Measurements from ENCODE around the gene SMG5. TPM values are rescaled to one million over a fixed set of nuclear protein-coding genes. Genes with fewer than 3 reads are reported as not detected.

SMG5 gene
- total RNA-seq, 1 donor from 2014 or later: 91.0 TPM

GRCh38 chr1:156244126-156244525 is 38.5 kb downstream of the SMG5 start:
- Mint-ChIP-seq H3K36me3 (no peaks in the 10 kb centered on the region), H3K27me3 (no peaks in the 10 kb centered on the region), H3K4me3 (no peak overlapping the region), H3K4me1 (ENCODE audit: unreplicated experiment) (peaks cover 4% of the 10 kb centered on the region), H3K9me3 (no peaks in the 10 kb centered on the region), H3K27ac (peak overlapping the region; percentile 17)
- TF ChIP-seq, protein P1, sequence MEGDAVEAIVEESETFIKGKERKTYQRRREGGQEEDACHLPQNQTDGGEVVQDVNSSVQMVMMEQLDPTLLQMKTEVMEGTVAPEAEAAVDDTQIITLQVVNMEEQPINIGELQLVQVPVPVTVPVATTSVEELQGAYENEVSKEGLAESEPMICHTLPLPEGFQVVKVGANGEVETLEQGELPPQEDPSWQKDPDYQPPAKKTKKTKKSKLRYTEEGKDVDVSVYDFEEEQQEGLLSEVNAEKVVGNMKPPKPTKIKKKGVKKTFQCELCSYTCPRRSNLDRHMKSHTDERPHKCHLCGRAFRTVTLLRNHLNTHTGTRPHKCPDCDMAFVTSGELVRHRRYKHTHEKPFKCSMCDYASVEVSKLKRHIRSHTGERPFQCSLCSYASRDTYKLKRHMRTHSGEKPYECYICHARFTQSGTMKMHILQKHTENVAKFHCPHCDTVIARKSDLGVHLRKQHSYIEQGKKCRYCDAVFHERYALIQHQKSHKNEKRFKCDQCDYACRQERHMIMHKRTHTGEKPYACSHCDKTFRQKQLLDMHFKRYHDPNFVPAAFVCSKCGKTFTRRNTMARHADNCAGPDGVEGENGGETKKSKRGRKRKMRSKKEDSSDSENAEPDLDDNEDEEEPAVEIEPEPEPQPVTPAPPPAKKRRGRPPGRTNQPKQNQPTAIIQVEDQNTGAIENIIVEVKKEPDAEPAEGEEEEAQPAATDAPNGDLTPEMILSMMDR (conservative IDR thresholded peaks at IDR 0.05): no peak
- DNase-seq (ENCODE audit: extremely low spot score, unreplicated experiment): no peak

GRCh38 chr1:156242738-156243137 is 39.9 kb downstream of the SMG5 start:
- no peaks in the 10 kb centered on the region for H3K9me3 Mint-ChIP-seq
- DNase-seq (ENCODE audit: extremely low spot score, unreplicated experiment): no peak
- H3K27ac Mint-ChIP-seq: no peak overlapping the region
- H3K36me3 Mint-ChIP-seq: peaks cover 5% of the 10 kb centered on the region
- H3K4me1 Mint-ChIP-seq (ENCODE audit: unreplicated experiment): peaks cover 4% of the 10 kb centered on the region
- TF ChIP-seq, protein P1 (conservative IDR thresholded peaks at IDR 0.05): no peak
- H3K27me3 Mint-ChIP-seq: no peaks in the 10 kb centered on the region
- no peak overlapping the region for H3K4me3 Mint-ChIP-seq

GRCh38 chr1:156241926-156242325 is 40.7 kb downstream of the SMG5 start, which contains the start of gene BGLAP:
TSS of gene BGLAP (plus strand) at chr1:156242184. CDS start at chr1:156242232, 48 bp downstream.
- no peak within 1 kb of the TSS for H3K4me3 Mint-ChIP-seq
- H3K9me3 Mint-ChIP-seq: no peaks in the 10 kb centered on the region
- no peak within 1 kb of the TSS for H3K27ac Mint-ChIP-seq
- TF ChIP-seq, protein P1 (conservative IDR thresholded peaks at IDR 0.05): no peak
- no peaks in the 10 kb centered on the region for H3K4me1 Mint-ChIP-seq (ENCODE audit: unreplicated experiment)
- H3K27me3 Mint-ChIP-seq: no peaks in the 10 kb centered on the region
- H3K36me3 Mint-ChIP-seq: peaks cover 9% of the 10 kb centered on the region
- DNase-seq (ENCODE audit: extremely low spot score, unreplicated experiment): no peak

- Mint-ChIP-seq H3K9me3 (no peaks in the 10 kb centered on the region), H3K27ac (no peak overlapping the region), H3K4me3 (no peak overlapping the region)
Measured at GRCh38 chr1:156241311-156241811, 41.3 kb downstream of the SMG5 start.

DNA sequence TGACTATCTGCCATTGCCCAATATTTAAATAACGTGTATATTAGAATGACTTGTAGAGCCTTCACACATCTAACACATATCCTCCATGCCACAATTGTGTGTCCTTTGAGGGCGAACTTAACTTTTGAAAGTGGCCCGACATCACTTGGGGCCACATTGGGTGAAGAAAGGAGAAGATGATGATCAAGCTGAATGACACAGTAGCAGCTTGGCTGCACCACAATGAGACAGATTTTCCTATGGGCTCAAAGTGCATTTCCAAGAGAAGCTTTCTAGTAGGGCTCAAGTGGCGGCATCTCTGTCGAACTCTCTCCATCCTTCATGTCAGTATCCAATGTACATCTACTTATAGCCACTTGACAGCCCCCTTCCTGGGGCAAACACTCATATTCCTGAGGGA is 44.4 kb downstream of the SMG5 start:
- Mint-ChIP-seq H3K27me3 (no peaks in the 10 kb centered on the region), H3K9me3 (no peaks in the 10 kb centered on the region), H3K27ac (no peak overlapping the region), H3K4me3 (no peak overlapping the region), H3K4me1 (ENCODE audit: unreplicated experiment) (no peaks in the 10 kb centered on the region), H3K36me3 (peaks cover 17% of the 10 kb centered on the region)
- DNase-seq (ENCODE audit: extremely low spot score, unreplicated experiment): no peak
- TF ChIP-seq, protein P1 (conservative IDR thresholded peaks at IDR 0.05): no peak

More at GRCh38 chr1:156241311-156241811, 41.3 kb downstream of the SMG5 start:
- Mint-ChIP-seq H3K4me1 (ENCODE audit: unreplicated experiment) (no peaks in the 10 kb centered on the region), H3K27me3 (no peaks in the 10 kb centered on the region), H3K36me3 (peaks cover 10% of the 10 kb centered on the region)
- TF ChIP-seq, protein P1 (conservative IDR thresholded peaks at IDR 0.05): no peak
- DNase-seq (ENCODE audit: extremely low spot score, unreplicated experiment): no peak

- Mint-ChIP-seq H3K27me3 (no peaks in the 10 kb centered on the region), H3K4me1 (ENCODE audit: unreplicated experiment) (no peaks in the 10 kb centered on the region), H3K27ac (no peak overlapping the region), H3K36me3 (peaks cover 17% of the 10 kb centered on the region), H3K9me3 (no peaks in the 10 kb centered on the region), H3K4me3 (no peak overlapping the region)
- TF ChIP-seq, protein P1 (conservative IDR thresholded peaks at IDR 0.05): no peak
- DNase-seq (ENCODE audit: extremely low spot score, unreplicated experiment): no peak
Measured at GRCh38 chr1:156236164-156236563, 46.5 kb downstream of the SMG5 start.
